Stimulated activated CD4-positive, alpha-beta T cell treated with anti-CD3 and anti-CD28 coated beads, TNF-alpha, amount 100 ng/mL, for 48 hours (primary cell): Measurements from ENCODE around the gene RPUSD1.
"Not testable (repeated sequence)": the region's sequence is repeated elsewhere in the genome, so short reads cannot be mapped to it uniquely, and the experiment has no call there.

Source experiments
- DNase-seq, 3 donors: peaks; one replicate each; pipeline ENCODE4 v3.0.0-alpha.2; 2020; ENCODE audit warnings: low read depth in 3 of 3

RPUSD1 gene

GRCh38 chr16:787978-788398 lies at the start of gene RPUSD1:
TSS of gene RPUSD1 (minus strand) at chr16:788381. CDS start at chr16:787737, 644 bp downstream.
- DNase-seq, result no peak

- DNase-seq, result not testable (repeated sequence)
Observed at GRCh38 chr16:836822-837221, 48.6 kb upstream of the RPUSD1 start.

- no peak for DNase-seq
Observed at GRCh38 chr16:836221-836620, 48.0 kb upstream of the RPUSD1 start.

- DNase-seq, result no peak
Observed at GRCh38 chr16:835373-835772, 47.2 kb upstream of the RPUSD1 start.

- no peak for DNase-seq
Observed at GRCh38 chr16:833411-833810, 45.2 kb upstream of the RPUSD1 start.

- no peak for DNase-seq
Observed at GRCh38 chr16:832652-833336, 44.6 kb upstream of the RPUSD1 start.

GRCh38 chr16:831571-832413 lies 43.6 kb upstream of the RPUSD1 start:
- DNase-seq, result no peak

GRCh38 chr16:830871-831570 lies 42.8 kb upstream of the RPUSD1 start:
- no peak for DNase-seq

GRCh38 chr16:830107-830870 lies 42.1 kb upstream of the RPUSD1 start:
- no peak for DNase-seq

- DNase-seq, result no peak
Observed at GRCh38 chr16:828891-829290, 40.7 kb upstream of the RPUSD1 start.

- no peak for DNase-seq
Observed at GRCh38 chr16:827513-827912, 39.3 kb upstream of the RPUSD1 start.

GRCh38 chr16:825341-826061 lies 37.3 kb upstream of the RPUSD1 start:
- no peak for DNase-seq

- DNase-seq, result no peak
Observed at GRCh38 chr16:824601-825000, 36.4 kb upstream of the RPUSD1 start.

- DNase-seq, result no peak
Observed at GRCh38 chr16:824194-824593, 36.0 kb upstream of the RPUSD1 start.

- no peak for DNase-seq
Observed at GRCh38 chr16:822909-823297, 34.7 kb upstream of the RPUSD1 start.

- no peak for DNase-seq
Observed at GRCh38 chr16:822174-822908, 34.2 kb upstream of the RPUSD1 start.

- DNase-seq, result no peak
Observed at GRCh38 chr16:821751-822150, 33.6 kb upstream of the RPUSD1 start.

GRCh38 chr16:820748-821147 lies 32.6 kb upstream of the RPUSD1 start:
- DNase-seq, result no peak

- not testable (repeated sequence) for DNase-seq
Observed at GRCh38 chr16:820044-820408, 31.8 kb upstream of the RPUSD1 start.

- DNase-seq, result no peak
Observed at GRCh38 chr16:819336-820043, 31.3 kb upstream of the RPUSD1 start.
